ENCODE measurements around the gene SAMD4A.

Gene SAMD4A

GRCh38 chr14:54830650-54831049, 263.7 kb downstream of the SAMD4A start:
- DNase-seq (ENCODE audit: low read depth, low spot score) = no peak
- Histone ChIP-seq H3K36me3 (ENCODE audit: insufficient read depth, insufficient read length, low read length) (no peaks in the 10 kb centered on the region), H3K4me1 (ENCODE audit: insufficient read depth, insufficient read length) (no peaks in the 10 kb centered on the region), H3K9ac (ENCODE audit: insufficient read length, low read depth) (no peak overlapping the region), H3K27me3 (ENCODE audit: insufficient read depth, insufficient read length) (no peaks in the 10 kb centered on the region), H3K9me3 (ENCODE audit: insufficient read depth, low read length) (no peaks in the 10 kb centered on the region; the same call in 1 of the 2 replicates), H3K4me3 (ENCODE audit: insufficient read length, low read depth) (no peak overlapping the region)
- TF ChIP-seq ZNF274 (IDR thresholded peaks at IDR 0.05; ENCODE audit: low read depth, low read length) (no peak), YY1 (IDR thresholded peaks at IDR 0.05; ENCODE audit: insufficient read depth, insufficient read length) (no peak), SUZ12 (IDR thresholded peaks at IDR 0.05; ENCODE audit: extremely low read depth, insufficient read depth, insufficient read length) (no peak)

- no peak overlapping the region for H3K4me3 ChIP-seq (ENCODE audit: insufficient read length, low read depth)
- no peak for DNase-seq (ENCODE audit: low read depth, low spot score)
- TF ChIP-seq YY1 (IDR thresholded peaks at IDR 0.05; ENCODE audit: insufficient read depth, insufficient read length) = no peak
- no peak for TF ChIP-seq SUZ12 (IDR thresholded peaks at IDR 0.05; ENCODE audit: extremely low read depth, insufficient read depth, insufficient read length)
- TF ChIP-seq ZNF274 (IDR thresholded peaks at IDR 0.05; ENCODE audit: low read depth, low read length) = no peak
- no peaks in the 10 kb centered on the region for H3K36me3 ChIP-seq (ENCODE audit: insufficient read depth, insufficient read length, low read length)
- H3K27me3 ChIP-seq (ENCODE audit: insufficient read depth, insufficient read length) = no peaks in the 10 kb centered on the region
- no peaks in the 10 kb centered on the region for H3K4me1 ChIP-seq (ENCODE audit: insufficient read depth, insufficient read length)
- no peak overlapping the region for H3K9ac ChIP-seq (ENCODE audit: insufficient read length, low read depth)
- H3K9me3 ChIP-seq (ENCODE audit: insufficient read depth, low read length) = no peaks in the 10 kb centered on the region; the same call in 1 of the 2 replicates
Observed at GRCh38 chr14:54834081-54834480, 267.2 kb downstream of the SAMD4A start.

- no peaks in the 10 kb centered on the region; the same call in 1 of the 2 replicates for H3K9me3 ChIP-seq (ENCODE audit: insufficient read depth, low read length)
- no peak overlapping the region for H3K4me3 ChIP-seq (ENCODE audit: insufficient read length, low read depth)
- H3K9ac ChIP-seq (ENCODE audit: insufficient read length, low read depth) = no peak overlapping the region
- H3K36me3 ChIP-seq (ENCODE audit: insufficient read depth, insufficient read length, low read length) = no peaks in the 10 kb centered on the region
- H3K27me3 ChIP-seq (ENCODE audit: insufficient read depth, insufficient read length) = no peaks in the 10 kb centered on the region
- no peak for DNase-seq (ENCODE audit: low read depth, low spot score)
- no peak for TF ChIP-seq YY1 (IDR thresholded peaks at IDR 0.05; ENCODE audit: insufficient read depth, insufficient read length)
- TF ChIP-seq SUZ12 (IDR thresholded peaks at IDR 0.05; ENCODE audit: extremely low read depth, insufficient read depth, insufficient read length) = no peak
- TF ChIP-seq ZNF274 (IDR thresholded peaks at IDR 0.05; ENCODE audit: low read depth, low read length) = no peak
- no peaks in the 10 kb centered on the region for H3K4me1 ChIP-seq (ENCODE audit: insufficient read depth, insufficient read length)
Observed at GRCh38 chr14:54834727-54835126, 267.8 kb downstream of the SAMD4A start.

GRCh38 chr14:54836231-54836630, 269.3 kb downstream of the SAMD4A start:
- no peak for TF ChIP-seq ZNF274 (IDR thresholded peaks at IDR 0.05; ENCODE audit: low read depth, low read length)
- no peak for TF ChIP-seq SUZ12 (IDR thresholded peaks at IDR 0.05; ENCODE audit: extremely low read depth, insufficient read depth, insufficient read length)
- no peak for TF ChIP-seq YY1 (IDR thresholded peaks at IDR 0.05; ENCODE audit: insufficient read depth, insufficient read length)
- Histone ChIP-seq H3K4me1 (ENCODE audit: insufficient read depth, insufficient read length) (no peaks in the 10 kb centered on the region), H3K9me3 (ENCODE audit: insufficient read depth, low read length) (no peaks in the 10 kb centered on the region), H3K9ac (ENCODE audit: insufficient read length, low read depth) (no peak overlapping the region), H3K4me3 (ENCODE audit: insufficient read length, low read depth) (no peak overlapping the region), H3K27me3 (ENCODE audit: insufficient read depth, insufficient read length) (no peaks in the 10 kb centered on the region), H3K36me3 (ENCODE audit: insufficient read depth, insufficient read length, low read length) (no peaks in the 10 kb centered on the region)
- no peak for DNase-seq (ENCODE audit: low read depth, low spot score)

GRCh38 chr14:54837508-54838149, 270.7 kb downstream of the SAMD4A start:
- no peaks in the 10 kb centered on the region for H3K9me3 ChIP-seq (ENCODE audit: insufficient read depth, low read length)
- no peaks in the 10 kb centered on the region for H3K36me3 ChIP-seq (ENCODE audit: insufficient read depth, insufficient read length, low read length)
- H3K4me3 ChIP-seq (ENCODE audit: insufficient read length, low read depth) = no peak overlapping the region
- no peaks in the 10 kb centered on the region for H3K27me3 ChIP-seq (ENCODE audit: insufficient read depth, insufficient read length)
- DNase-seq (ENCODE audit: low read depth, low spot score) = no peak
- H3K9ac ChIP-seq (ENCODE audit: insufficient read length, low read depth) = no peak overlapping the region
- H3K4me1 ChIP-seq (ENCODE audit: insufficient read depth, insufficient read length) = no peaks in the 10 kb centered on the region
- TF ChIP-seq ZNF274 (IDR thresholded peaks at IDR 0.05; ENCODE audit: low read depth, low read length) (no peak), YY1 (IDR thresholded peaks at IDR 0.05; ENCODE audit: insufficient read depth, insufficient read length) (no peak), SUZ12 (IDR thresholded peaks at IDR 0.05; ENCODE audit: extremely low read depth, insufficient read depth, insufficient read length) (no peak)

- TF ChIP-seq YY1 (IDR thresholded peaks at IDR 0.05; ENCODE audit: insufficient read depth, insufficient read length) (no peak), SUZ12 (IDR thresholded peaks at IDR 0.05; ENCODE audit: extremely low read depth, insufficient read depth, insufficient read length) (no peak), ZNF274 (IDR thresholded peaks at IDR 0.05; ENCODE audit: low read depth, low read length) (no peak)
- H3K4me1 ChIP-seq (ENCODE audit: insufficient read depth, insufficient read length) = no peaks in the 10 kb centered on the region
- H3K27me3 ChIP-seq (ENCODE audit: insufficient read depth, insufficient read length) = no peaks in the 10 kb centered on the region
- H3K9ac ChIP-seq (ENCODE audit: insufficient read length, low read depth) = no peak overlapping the region
- DNase-seq (ENCODE audit: low read depth, low spot score) = no peak
- no peaks in the 10 kb centered on the region for H3K9me3 ChIP-seq (ENCODE audit: insufficient read depth, low read length)
- H3K4me3 ChIP-seq (ENCODE audit: insufficient read length, low read depth) = no peak overlapping the region
- no peaks in the 10 kb centered on the region for H3K36me3 ChIP-seq (ENCODE audit: insufficient read depth, insufficient read length, low read length)
Observed at GRCh38 chr14:54838931-54839512, 272.1 kb downstream of the SAMD4A start.

GRCh38 chr14:54839701-54840119, 272.8 kb downstream of the SAMD4A start:
- H3K9ac ChIP-seq (ENCODE audit: insufficient read length, low read depth) = no peak overlapping the region
- H3K27me3 ChIP-seq (ENCODE audit: insufficient read depth, insufficient read length) = no peaks in the 10 kb centered on the region
- H3K4me1 ChIP-seq (ENCODE audit: insufficient read depth, insufficient read length) = no peaks in the 10 kb centered on the region
- no peaks in the 10 kb centered on the region for H3K36me3 ChIP-seq (ENCODE audit: insufficient read depth, insufficient read length, low read length)
- no peak for DNase-seq (ENCODE audit: low read depth, low spot score)
- TF ChIP-seq SUZ12 (IDR thresholded peaks at IDR 0.05; ENCODE audit: extremely low read depth, insufficient read depth, insufficient read length) = no peak
- no peak for TF ChIP-seq ZNF274 (IDR thresholded peaks at IDR 0.05; ENCODE audit: low read depth, low read length)
- TF ChIP-seq YY1 (IDR thresholded peaks at IDR 0.05; ENCODE audit: insufficient read depth, insufficient read length) = no peak
- H3K9me3 ChIP-seq (ENCODE audit: insufficient read depth, low read length) = no peaks in the 10 kb centered on the region
- H3K4me3 ChIP-seq (ENCODE audit: insufficient read length, low read depth) = no peak overlapping the region
